ENCODE measurements around the gene ZNF362. TPM values are rescaled to one million over a fixed set of nuclear protein-coding genes. Genes with fewer than 3 reads are reported as not detected.

Gene ZNF362
- total RNA-seq, 1 experiment from 2014 or later: 11.1 TPM

GRCh38 chr1:33335020-33335419 lies 78.7 kb downstream of the ZNF362 start:
- TF ChIP-seq FOSL1 (IDR thresholded peaks at IDR 0.05; ENCODE audit: low read depth) (no peak), EGR1 (IDR thresholded peaks at IDR 0.05; ENCODE audit: low read depth) (no peak), SP1 (IDR thresholded peaks at IDR 0.05; ENCODE audit: low read depth) (no peak), CTCF (IDR thresholded peaks at IDR 0.05 in 2 of 3, conservative IDR thresholded peaks at IDR 0.05 in 1 of 3; ENCODE audit: borderline replicate concordance in 1 of 3, insufficient read depth in 1 of 3, low read depth in 2 of 3, low read length in 2 of 3) (no peak), RAD21 (IDR thresholded peaks at IDR 0.05; ENCODE audit: low read depth) (no peak), ZBTB33 (IDR thresholded peaks at IDR 0.05; ENCODE audit: extremely low read depth, insufficient replicate concordance, low read length) (no peak), JUND (IDR thresholded peaks at IDR 0.05) (no peak), CBX3 (IDR thresholded peaks at IDR 0.05; ENCODE audit: low read depth) (no peak), MAX (IDR thresholded peaks at IDR 0.05) (no peak), ELF1 (IDR thresholded peaks at IDR 0.05; ENCODE audit: borderline replicate concordance, low read depth) (no peak), POLR2AphosphoS5 (IDR thresholded peaks at IDR 0.05; ENCODE audit: low read depth, low read length) (no peak), SRF (IDR thresholded peaks at IDR 0.05; ENCODE audit: low read depth) (no peak), REST (IDR thresholded peaks at IDR 0.05; ENCODE audit: low read depth) (no peak), ZFX (IDR thresholded peaks at IDR 0.05) (no peak), SIN3A (IDR thresholded peaks at IDR 0.05; ENCODE audit: low read depth) (no peak), EZH2 (IDR thresholded peaks at IDR 0.05) (no peak), YY1 (IDR thresholded peaks at IDR 0.05; ENCODE audit: extremely low read depth, insufficient replicate concordance, low read depth, low read length) (no peak), ZNF274 (IDR thresholded peaks at IDR 0.05; ENCODE audit: low read depth, low read length) (no peak)
- ChIA-PET CTCF (no interaction called here), POLR2A (no interaction called here), RAD21 (ENCODE audit: low non-redundant PET in 1 of 2, low total read pairs in 2 of 2, uncharacterized antibody in 2 of 2, unreplicated experiment in 2 of 2) (interaction anchor here (0.7 to 1.6 kb wide), 2 partner anchors 22 to 121 kb away, joined by 3 to 6 read pairs; no protein-coding TSS in a partner anchor)
- H3K27ac ChIP-seq (ENCODE audit: low read depth, low read length): no peak overlapping the region
- no TSS peak for BruUV-seq (replicated peaks)
- H3K4me2 ChIP-seq (ENCODE audit: low read length): no peak overlapping the region
- DNase-seq (ENCODE audit: low read depth, low spot score) (no peak), ATAC-seq (no peak)
- H3K4me3 ChIP-seq (replicated peaks in 1 of 2; ENCODE audit: low read depth in 1 of 2, low read length in 2 of 2): no peak overlapping the region
- intact Hi-C loops (cut with micrococcal nuclease): no loop called here
- no peaks in the 10 kb centered on the region for H3K27me3 ChIP-seq (ENCODE audit: insufficient read depth, low read length)
- H3K36me3 ChIP-seq (ENCODE audit: control insufficient read depth in 1 of 2, insufficient read depth in 2 of 2, low read length in 2 of 2): peaks cover 56 to 66% of the 10 kb centered on the region in 2 experiments
- H3K9ac ChIP-seq (ENCODE audit: low read length): no peak overlapping the region
- H2AFZ ChIP-seq (ENCODE audit: low read depth, low read length, poor library complexity, severe bottlenecking): no peak overlapping the region
- H4K20me1 ChIP-seq (ENCODE audit: insufficient read depth): peaks cover 3% of the 10 kb centered on the region; the same call in 1 of the 2 replicates
- no peaks in the 10 kb centered on the region for H3K9me2 ChIP-seq (ENCODE audit: insufficient read depth)
- peaks cover 0 to 16% of the 10 kb centered on the region in 2 experiments; a peak in 2 of 4 replicates for H3K4me1 ChIP-seq (ENCODE audit: control insufficient read depth in 1 of 2, insufficient read depth in 2 of 2, low read length in 2 of 2)
- H3K9me3 ChIP-seq (ENCODE audit: control insufficient read depth in 1 of 2, insufficient read depth in 1 of 2, low read depth in 1 of 2, low read length in 2 of 2): no peaks in the 10 kb centered on the region
- peaks cover 91% of the 10 kb centered on the region for H3K79me2 ChIP-seq (ENCODE audit: insufficient read depth, low read length)

Data from HCT116 (cell line).